PC-3 (cell line): ENCODE results near the gene PCNT.
A peak's percentile ranks its signal among the peaks of the same experiment; 100 is the strongest.

Experiments used
- EZH2 ChIP-seq: fragments of 300-600 bp; sonication (generic); IDR thresholded peaks from one replicate; pipeline ENCODE4 v1.6.1; 2017; ENCODE audit warnings: antibody characterized with exemption, mild to moderate bottlenecking, low read length; ENCODE audit not compliant: unreplicated experiment
- EZH2phosphoT487 ChIP-seq: fragments of 300-600 bp; sonication (generic); IDR thresholded peaks from 2 replicates; pipeline ENCODE4 v1.6.1; 2018; ENCODE audit warnings: mild to moderate bottlenecking, antibody characterized with exemption, low read length, borderline replicate concordance
- TF ChIP-seq, protein P1 (sequence below): fragments of 300-600 bp; sonication (generic); conservative IDR thresholded peaks from 2 replicates; pipeline ENCODE4 v1.5.1; 2017; ENCODE audit warnings: antibody characterized with exemption, low read depth, mild to moderate bottlenecking, low read length

- TF ChIP-seq, protein P1, sequence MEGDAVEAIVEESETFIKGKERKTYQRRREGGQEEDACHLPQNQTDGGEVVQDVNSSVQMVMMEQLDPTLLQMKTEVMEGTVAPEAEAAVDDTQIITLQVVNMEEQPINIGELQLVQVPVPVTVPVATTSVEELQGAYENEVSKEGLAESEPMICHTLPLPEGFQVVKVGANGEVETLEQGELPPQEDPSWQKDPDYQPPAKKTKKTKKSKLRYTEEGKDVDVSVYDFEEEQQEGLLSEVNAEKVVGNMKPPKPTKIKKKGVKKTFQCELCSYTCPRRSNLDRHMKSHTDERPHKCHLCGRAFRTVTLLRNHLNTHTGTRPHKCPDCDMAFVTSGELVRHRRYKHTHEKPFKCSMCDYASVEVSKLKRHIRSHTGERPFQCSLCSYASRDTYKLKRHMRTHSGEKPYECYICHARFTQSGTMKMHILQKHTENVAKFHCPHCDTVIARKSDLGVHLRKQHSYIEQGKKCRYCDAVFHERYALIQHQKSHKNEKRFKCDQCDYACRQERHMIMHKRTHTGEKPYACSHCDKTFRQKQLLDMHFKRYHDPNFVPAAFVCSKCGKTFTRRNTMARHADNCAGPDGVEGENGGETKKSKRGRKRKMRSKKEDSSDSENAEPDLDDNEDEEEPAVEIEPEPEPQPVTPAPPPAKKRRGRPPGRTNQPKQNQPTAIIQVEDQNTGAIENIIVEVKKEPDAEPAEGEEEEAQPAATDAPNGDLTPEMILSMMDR, result peak; percentile 54
- TF ChIP-seq EZH2phosphoT487 (no peak), EZH2 (no peak)
These were observed 2.3 kb downstream of the PCNT start for GRCh38 chr21:46326110-46326703.
